ENCODE results near the gene B4GALT5.

B4GALT5 gene

GRCh38 chr20:49657118-49657901, 56.4 kb downstream of the B4GALT5 start:
- Mint-ChIP-seq H3K9me3 (no peaks in the 10 kb centered on the region), H3K27ac (peak overlapping the region; percentile 60), H3K27me3 (no peaks in the 10 kb centered on the region), H3K4me1 (peaks cover 9% of the 10 kb centered on the region), H3K4me3 (no peak overlapping the region), H3K36me3 (peaks cover 26% of the 10 kb centered on the region)
- DNase-seq (ENCODE audit: low spot score in 2 of 2) (no peak), ATAC-seq (ENCODE audit: low read depth) (no peak)

GRCh38 chr20:49656304-49656703, 57.4 kb downstream of the B4GALT5 start:
- ATAC-seq (ENCODE audit: low read depth), result no peak
- peaks cover 26% of the 10 kb centered on the region for H3K36me3 Mint-ChIP-seq
- H3K4me3 Mint-ChIP-seq, result no peak overlapping the region

GRCh38 chr20:49653925-49654434, 59.7 kb downstream of the B4GALT5 start:
- Mint-ChIP-seq H3K27me3 (no peaks in the 10 kb centered on the region), H3K27ac (no peak overlapping the region)
- no peak for ATAC-seq (ENCODE audit: low read depth)

More at GRCh38 chr20:49656304-49656703, 57.4 kb downstream of the B4GALT5 start:
- no peaks in the 10 kb centered on the region for H3K9me3 Mint-ChIP-seq
- H3K4me1 Mint-ChIP-seq, result peaks cover 7% of the 10 kb centered on the region
- no peak overlapping the region for H3K27ac Mint-ChIP-seq
- DNase-seq (ENCODE audit: low spot score in 2 of 2), result no peak
- no peaks in the 10 kb centered on the region for H3K27me3 Mint-ChIP-seq

GRCh38 chr20:49649672-49650071, 64.0 kb downstream of the B4GALT5 start:
- H3K4me1 Mint-ChIP-seq, result no peaks in the 10 kb centered on the region
- no peak overlapping the region for H3K4me3 Mint-ChIP-seq
- H3K36me3 Mint-ChIP-seq, result peaks cover 41% of the 10 kb centered on the region
- no peaks in the 10 kb centered on the region for H3K9me3 Mint-ChIP-seq
- no peak for ATAC-seq (ENCODE audit: low read depth)
- H3K27ac Mint-ChIP-seq, result no peak overlapping the region
- DNase-seq (ENCODE audit: low spot score in 2 of 2), result no peak
- H3K27me3 Mint-ChIP-seq, result no peaks in the 10 kb centered on the region

More at GRCh38 chr20:49653925-49654434, 59.7 kb downstream of the B4GALT5 start:
- Mint-ChIP-seq H3K4me3 (no peak overlapping the region), H3K9me3 (no peaks in the 10 kb centered on the region), H3K4me1 (peaks cover 7% of the 10 kb centered on the region), H3K36me3 (peaks cover 26% of the 10 kb centered on the region)
- no peak for DNase-seq (ENCODE audit: low spot score in 2 of 2)

GRCh38 chr20:49647550-49647949, 66.1 kb downstream of the B4GALT5 start:
- DNase-seq (ENCODE audit: low spot score in 2 of 2) (no peak), ATAC-seq (ENCODE audit: low read depth) (no peak)
- Mint-ChIP-seq H3K27me3 (no peaks in the 10 kb centered on the region), H3K36me3 (peaks cover 26% of the 10 kb centered on the region), H3K4me3 (no peak overlapping the region), H3K9me3 (no peaks in the 10 kb centered on the region), H3K4me1 (no peaks in the 10 kb centered on the region), H3K27ac (no peak overlapping the region)

GRCh38 chr20:49646528-49646927, 67.2 kb downstream of the B4GALT5 start:
- H3K9me3 Mint-ChIP-seq, result no peaks in the 10 kb centered on the region
- peaks cover 30% of the 10 kb centered on the region for H3K36me3 Mint-ChIP-seq
- peak overlapping the region; percentile 22 for H3K27ac Mint-ChIP-seq
- no peaks in the 10 kb centered on the region for H3K27me3 Mint-ChIP-seq
- no peaks in the 10 kb centered on the region for H3K4me1 Mint-ChIP-seq
- no peak overlapping the region for H3K4me3 Mint-ChIP-seq
- no peak for DNase-seq (ENCODE audit: low spot score in 2 of 2)
- no peak for ATAC-seq (ENCODE audit: low read depth)

- Mint-ChIP-seq H3K27ac (peak overlapping the region; percentile 22), H3K4me3 (no peak overlapping the region), H3K4me1 (no peaks in the 10 kb centered on the region), H3K9me3 (no peaks in the 10 kb centered on the region), H3K27me3 (no peaks in the 10 kb centered on the region), H3K36me3 (peaks cover 34% of the 10 kb centered on the region)
- ATAC-seq (ENCODE audit: low read depth) (no peak), DNase-seq (ENCODE audit: low spot score in 2 of 2) (no peak)
These were observed 67.6 kb downstream of the B4GALT5 start for GRCh38 chr20:49646126-49646525.

- Mint-ChIP-seq H3K27me3 (no peaks in the 10 kb centered on the region), H3K36me3 (peaks cover 41% of the 10 kb centered on the region), H3K4me1 (no peaks in the 10 kb centered on the region)
These were observed 68.6 kb downstream of the B4GALT5 start for GRCh38 chr20:49644980-49645565.

GRCh38 chr20:49642816-49643215, 70.9 kb downstream of the B4GALT5 start:
- Mint-ChIP-seq H3K36me3 (peaks cover 38% of the 10 kb centered on the region), H3K27me3 (no peaks in the 10 kb centered on the region), H3K4me1 (no peaks in the 10 kb centered on the region), H3K4me3 (no peak overlapping the region), H3K27ac (no peak overlapping the region), H3K9me3 (no peaks in the 10 kb centered on the region)
- ATAC-seq (ENCODE audit: low read depth) (no peak), DNase-seq (ENCODE audit: low spot score in 2 of 2) (no peak)

More at GRCh38 chr20:49644980-49645565, 68.6 kb downstream of the B4GALT5 start:
- Mint-ChIP-seq H3K4me3 (no peak overlapping the region), H3K9me3 (no peaks in the 10 kb centered on the region), H3K27ac (no peak overlapping the region)
- ATAC-seq (ENCODE audit: low read depth) (no peak), DNase-seq (ENCODE audit: low spot score in 2 of 2) (no peak)

- ATAC-seq (ENCODE audit: low read depth) (no peak), DNase-seq (ENCODE audit: low spot score in 2 of 2) (no peak)
- H3K27ac Mint-ChIP-seq, result no peak overlapping the region
- H3K4me3 Mint-ChIP-seq, result no peak overlapping the region
- no peaks in the 10 kb centered on the region for H3K27me3 Mint-ChIP-seq
- H3K36me3 Mint-ChIP-seq, result peaks cover 34% of the 10 kb centered on the region
- H3K4me1 Mint-ChIP-seq, result no peaks in the 10 kb centered on the region
- no peaks in the 10 kb centered on the region for H3K9me3 Mint-ChIP-seq
These were observed 71.7 kb downstream of the B4GALT5 start for GRCh38 chr20:49641683-49642656.

GRCh38 chr20:49637046-49637637, 76.5 kb downstream of the B4GALT5 start:
- Mint-ChIP-seq H3K36me3 (peaks cover 42% of the 10 kb centered on the region), H3K9me3 (no peaks in the 10 kb centered on the region), H3K27ac (no peak overlapping the region), H3K27me3 (no peaks in the 10 kb centered on the region), H3K4me3 (no peak overlapping the region), H3K4me1 (peaks cover 9% of the 10 kb centered on the region)
- no peak for DNase-seq (ENCODE audit: low spot score in 2 of 2)
- no peak for ATAC-seq (ENCODE audit: low read depth)

GRCh38 chr20:49636447-49636846, 77.2 kb downstream of the B4GALT5 start:
- Mint-ChIP-seq H3K9me3 (no peaks in the 10 kb centered on the region), H3K4me1 (peaks cover 15% of the 10 kb centered on the region), H3K27ac (no peak overlapping the region), H3K27me3 (no peaks in the 10 kb centered on the region), H3K4me3 (no peak overlapping the region), H3K36me3 (peaks cover 39% of the 10 kb centered on the region)
- DNase-seq (ENCODE audit: low spot score in 2 of 2), result no peak
- no peak for ATAC-seq (ENCODE audit: low read depth)

- Mint-ChIP-seq H3K36me3 (peaks cover 34% of the 10 kb centered on the region), H3K27ac (no peak overlapping the region), H3K4me3 (no peak overlapping the region)
These were observed 77.8 kb downstream of the B4GALT5 start for GRCh38 chr20:49635866-49636265.

More at GRCh38 chr20:49635866-49636265, 77.8 kb downstream of the B4GALT5 start:
- Mint-ChIP-seq H3K27me3 (no peaks in the 10 kb centered on the region), H3K9me3 (no peaks in the 10 kb centered on the region), H3K4me1 (peaks cover 21% of the 10 kb centered on the region)
- no peak for ATAC-seq (ENCODE audit: low read depth)
- DNase-seq (ENCODE audit: low spot score in 2 of 2), result no peak
